Prostate gland (tissue), 2 donors: ENCODE data around the gene CYP27A1.

Experiments
- POLR2AphosphoS5 ChIP-seq: sonication (generic); formaldehyde crosslinking; IDR thresholded peaks from one replicate; pipeline ENCODE4 v1.6.1; 2017; ENCODE audit warnings: antibody characterized with exemption
- TF ChIP-seq, protein P1 (sequence below), 4 experiments: fragments of 200-600 bp in 2 of 4; fragments of 450-650 bp in 2 of 4; sonication (generic) in 2 of 4; IDR thresholded peaks; 1 replicate in 3 of 4; 2 replicates in 1 of 4; pipeline ENCODE4 v1.5.1; 2016 to 2019; ENCODE audit warnings: antibody characterized with exemption in 4 of 4, mild to moderate bottlenecking in 2 of 4, moderate library complexity in 2 of 4

DNA sequence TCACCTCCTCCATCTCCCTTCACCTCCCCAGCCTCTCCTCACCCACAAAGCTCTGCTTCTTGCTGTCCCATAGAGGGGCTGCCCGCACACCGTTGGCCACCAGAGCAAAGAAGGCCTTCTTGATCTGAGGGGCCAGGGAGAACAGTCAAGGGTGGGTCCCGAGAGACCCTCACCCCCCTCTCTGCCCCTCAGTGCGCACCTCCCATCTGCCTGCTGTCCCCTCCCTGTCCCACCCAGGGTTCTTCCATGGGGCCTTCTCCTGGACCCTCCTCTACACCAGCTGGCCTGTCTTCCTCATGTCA is 46.5 kb downstream of the CYP27A1 start:
- TF ChIP-seq, protein P1, sequence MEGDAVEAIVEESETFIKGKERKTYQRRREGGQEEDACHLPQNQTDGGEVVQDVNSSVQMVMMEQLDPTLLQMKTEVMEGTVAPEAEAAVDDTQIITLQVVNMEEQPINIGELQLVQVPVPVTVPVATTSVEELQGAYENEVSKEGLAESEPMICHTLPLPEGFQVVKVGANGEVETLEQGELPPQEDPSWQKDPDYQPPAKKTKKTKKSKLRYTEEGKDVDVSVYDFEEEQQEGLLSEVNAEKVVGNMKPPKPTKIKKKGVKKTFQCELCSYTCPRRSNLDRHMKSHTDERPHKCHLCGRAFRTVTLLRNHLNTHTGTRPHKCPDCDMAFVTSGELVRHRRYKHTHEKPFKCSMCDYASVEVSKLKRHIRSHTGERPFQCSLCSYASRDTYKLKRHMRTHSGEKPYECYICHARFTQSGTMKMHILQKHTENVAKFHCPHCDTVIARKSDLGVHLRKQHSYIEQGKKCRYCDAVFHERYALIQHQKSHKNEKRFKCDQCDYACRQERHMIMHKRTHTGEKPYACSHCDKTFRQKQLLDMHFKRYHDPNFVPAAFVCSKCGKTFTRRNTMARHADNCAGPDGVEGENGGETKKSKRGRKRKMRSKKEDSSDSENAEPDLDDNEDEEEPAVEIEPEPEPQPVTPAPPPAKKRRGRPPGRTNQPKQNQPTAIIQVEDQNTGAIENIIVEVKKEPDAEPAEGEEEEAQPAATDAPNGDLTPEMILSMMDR (IDR thresholded peaks at IDR 0.05), result no peak
- TF ChIP-seq POLR2AphosphoS5, result no peak
